DOHH2 (cell line): ENCODE data around the gene SH2B2.

Experiments
- H3F3A ChIP-seq: fragments of 200-600 bp; sonication (generic), shearing (Covaris generic); 2 replicates; pipeline ENCODE4 v1.6.0; 2016; ENCODE audit warnings: antibody characterized with exemption, mild to moderate bottlenecking; ENCODE audit not compliant: control insufficient read depth, insufficient read depth
- H3K27ac ChIP-seq: fragments of 200-600 bp; sonication (generic); 2 replicates; pipeline ENCODE4 v1.5.1; 2014; ENCODE audit warnings: low read depth, mild to moderate bottlenecking, low read length, moderate library complexity
- H3K27me3 ChIP-seq: fragments of 200-600 bp; sonication (generic); 2 replicates; pipeline ENCODE4 v1.6.1; 2014; ENCODE audit warnings: mild to moderate bottlenecking, low read length, mixed read lengths; ENCODE audit not compliant: control insufficient read depth
- H3K36me3 ChIP-seq: fragments of 200-600 bp; sonication (generic); 2 replicates; pipeline ENCODE4 v1.6.1; 2014; ENCODE audit warnings: mild to moderate bottlenecking, low read length, moderate library complexity, mixed read lengths; ENCODE audit not compliant: control insufficient read depth
- H3K4me1 ChIP-seq: fragments of 200-600 bp; sonication (generic); 2 replicates; pipeline ENCODE4 v1.6.1; 2014; ENCODE audit warnings: mild to moderate bottlenecking, low read length, mixed read lengths; ENCODE audit not compliant: control insufficient read depth
- H3K4me2 ChIP-seq: fragments of 200-600 bp; sonication (generic); 2 replicates; pipeline ENCODE4 v1.6.0; 2014; ENCODE audit warnings: mild to moderate bottlenecking, low read length, moderate library complexity
- H3K4me3 ChIP-seq: fragments of 200-600 bp; sonication (generic); 2 replicates; pipeline ENCODE4 v1.5.1; 2014; ENCODE audit warnings: mild to moderate bottlenecking, low read length, mixed read lengths
- H3K79me2 ChIP-seq: fragments of 200-600 bp; sonication (generic); 2 replicates; pipeline ENCODE4 v1.6.1; 2014; ENCODE audit warnings: mild to moderate bottlenecking, low read length, mixed read lengths; ENCODE audit not compliant: control insufficient read depth
- H3K9me2 ChIP-seq: fragments of 200-600 bp; sonication (generic); replicated peaks from 2 replicates; pipeline ENCODE4 v1.6.1; 2014; ENCODE audit warnings: mild to moderate bottlenecking, low read length, mixed read lengths; ENCODE audit not compliant: control insufficient read depth
- H3K9me3 ChIP-seq: fragments of 200-600 bp; sonication (generic); 2 replicates; pipeline ENCODE4 v1.6.1; 2014; ENCODE audit warnings: antibody characterized with exemption, low read length, mixed read lengths; ENCODE audit not compliant: control insufficient read depth, insufficient read depth
- H4K20me1 ChIP-seq: fragments of 200-600 bp; sonication (generic); 2 replicates; pipeline ENCODE4 v1.6.0; 2014; ENCODE audit warnings: low read depth, mild to moderate bottlenecking, antibody characterized with exemption, low read length, moderate library complexity; ENCODE audit not compliant: control insufficient read depth, insufficient read depth
- EZH2phosphoT487 ChIP-seq: fragments of 200-600 bp; sonication (generic); IDR thresholded peaks from 2 replicates; pipeline ENCODE4 v1.6.1; 2017; ENCODE audit warnings: borderline replicate concordance, mild to moderate bottlenecking, antibody characterized with exemption, low read length, moderate library complexity, mixed read lengths
- TF ChIP-seq, protein P1 (sequence below): fragments of 200-600 bp; sonication (generic); IDR thresholded peaks from one replicate; pipeline ENCODE4 v1.5.1; 2014; ENCODE audit warnings: antibody characterized with exemption, mild to moderate bottlenecking, low read depth, low read length; ENCODE audit not compliant: poor library complexity, severe bottlenecking

Gene SH2B2

GRCh38 chr7:102286237-102287110, at the start of gene SH2B2:
Gene SH2B2 (plus strand): TSS chr7:102286868. CDS start chr7:102300551, 13,683 bp downstream.
- peaks cover 11% of the 10 kb centered on the region for H4K20me1 ChIP-seq
- peak within 1 kb of the TSS; percentile 96 for H3K4me2 ChIP-seq
- peak within 1 kb of the TSS; percentile 89 for H3K27ac ChIP-seq
- TF ChIP-seq, protein P1, sequence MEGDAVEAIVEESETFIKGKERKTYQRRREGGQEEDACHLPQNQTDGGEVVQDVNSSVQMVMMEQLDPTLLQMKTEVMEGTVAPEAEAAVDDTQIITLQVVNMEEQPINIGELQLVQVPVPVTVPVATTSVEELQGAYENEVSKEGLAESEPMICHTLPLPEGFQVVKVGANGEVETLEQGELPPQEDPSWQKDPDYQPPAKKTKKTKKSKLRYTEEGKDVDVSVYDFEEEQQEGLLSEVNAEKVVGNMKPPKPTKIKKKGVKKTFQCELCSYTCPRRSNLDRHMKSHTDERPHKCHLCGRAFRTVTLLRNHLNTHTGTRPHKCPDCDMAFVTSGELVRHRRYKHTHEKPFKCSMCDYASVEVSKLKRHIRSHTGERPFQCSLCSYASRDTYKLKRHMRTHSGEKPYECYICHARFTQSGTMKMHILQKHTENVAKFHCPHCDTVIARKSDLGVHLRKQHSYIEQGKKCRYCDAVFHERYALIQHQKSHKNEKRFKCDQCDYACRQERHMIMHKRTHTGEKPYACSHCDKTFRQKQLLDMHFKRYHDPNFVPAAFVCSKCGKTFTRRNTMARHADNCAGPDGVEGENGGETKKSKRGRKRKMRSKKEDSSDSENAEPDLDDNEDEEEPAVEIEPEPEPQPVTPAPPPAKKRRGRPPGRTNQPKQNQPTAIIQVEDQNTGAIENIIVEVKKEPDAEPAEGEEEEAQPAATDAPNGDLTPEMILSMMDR: no peak
- no peak for TF ChIP-seq EZH2phosphoT487
- H3K27me3 ChIP-seq: peaks cover 6% of the 10 kb centered on the region; the same call in 1 of the 2 replicates
- H3K9me2 ChIP-seq: no peaks in the 10 kb centered on the region
- H3K4me1 ChIP-seq: peaks cover 70% of the 10 kb centered on the region
- peaks cover 23% of the 10 kb centered on the region for H3K36me3 ChIP-seq
- H3K79me2 ChIP-seq: peaks cover 41% of the 10 kb centered on the region
- H3K4me3 ChIP-seq: peak within 1 kb of the TSS; percentile 82
- no peaks in the 10 kb centered on the region for H3K9me3 ChIP-seq
- H3F3A ChIP-seq: peaks cover 31% of the 10 kb centered on the region

DNA sequence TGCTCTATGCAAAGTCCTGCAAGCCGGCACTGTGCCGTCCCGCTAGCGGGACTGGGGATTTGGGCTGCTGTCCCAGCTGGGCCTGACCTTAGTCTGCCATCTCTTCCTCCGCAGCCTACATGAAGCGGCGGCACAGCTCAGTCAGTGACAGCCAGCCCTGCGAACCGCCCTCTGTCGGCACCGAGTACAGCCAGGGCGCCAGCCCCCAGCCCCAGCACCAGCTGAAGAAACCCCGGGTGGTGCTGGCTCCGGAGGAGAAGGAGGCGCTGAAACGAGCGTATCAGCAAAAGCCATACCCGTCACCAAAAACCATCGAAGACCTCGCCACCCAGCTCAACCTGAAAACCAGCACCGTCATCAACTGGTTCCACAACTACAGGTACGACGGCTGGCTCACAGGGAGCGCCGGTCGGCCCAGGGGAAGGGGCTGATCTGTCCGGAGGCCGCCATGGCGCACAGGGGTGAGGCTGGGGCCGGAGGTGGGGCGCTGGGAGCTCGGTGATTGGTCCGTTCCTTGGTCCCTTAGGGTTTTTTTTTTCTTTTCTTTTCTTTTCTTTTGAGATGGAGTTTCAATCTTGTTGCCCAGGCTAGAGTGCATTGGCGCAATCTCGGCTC, 47.4 kb upstream of the SH2B2 start:
- no peak overlapping the region for H3K4me3 ChIP-seq
- TF ChIP-seq EZH2phosphoT487: no peak
- TF ChIP-seq, protein P1: no peak
- H3K27me3 ChIP-seq: no peaks in the 10 kb centered on the region
- H3K4me2 ChIP-seq: peak overlapping the region; percentile 7; the same call in 1 of the 2 replicates
- no peaks in the 10 kb centered on the region for H3K9me3 ChIP-seq
- peaks cover 78% of the 10 kb centered on the region for H3K36me3 ChIP-seq
- no peak overlapping the region for H3K27ac ChIP-seq
- H3K4me1 ChIP-seq: peaks cover 16% of the 10 kb centered on the region
- H4K20me1 ChIP-seq: no peaks in the 10 kb centered on the region
- no peaks in the 10 kb centered on the region for H3K9me2 ChIP-seq
- no peaks in the 10 kb centered on the region for H3K79me2 ChIP-seq
- H3F3A ChIP-seq: no peaks in the 10 kb centered on the region

DNA sequence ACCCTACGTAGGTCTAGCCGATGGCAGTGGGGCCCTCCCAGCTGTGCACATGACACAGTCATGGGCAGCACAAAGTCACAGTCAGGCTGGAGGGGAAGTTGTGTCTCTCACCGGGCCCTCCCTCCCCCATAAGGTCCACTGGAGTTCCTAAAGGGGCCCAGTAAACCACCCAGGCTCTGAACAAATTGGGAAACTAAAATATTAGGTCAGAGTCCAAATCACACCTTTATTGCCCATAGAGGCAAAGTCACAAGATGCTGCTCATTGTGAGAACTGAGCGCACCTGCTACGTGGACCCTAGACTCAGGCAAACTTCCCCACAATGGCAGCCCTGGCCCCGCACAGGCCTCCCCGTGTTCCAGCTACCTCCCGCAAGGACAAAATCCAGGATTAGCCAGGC, 45.2 kb upstream of the SH2B2 start:
- Histone ChIP-seq H3K9me3 (no peaks in the 10 kb centered on the region), H3K4me3 (no peak overlapping the region), H3K9me2 (no peaks in the 10 kb centered on the region), H3K4me2 (no peak overlapping the region), H3K79me2 (no peaks in the 10 kb centered on the region), H4K20me1 (no peaks in the 10 kb centered on the region), H3K4me1 (peaks cover 16% of the 10 kb centered on the region), H3K27ac (no peak overlapping the region), H3K27me3 (no peaks in the 10 kb centered on the region), H3K36me3 (peaks cover 77% of the 10 kb centered on the region), H3F3A (no peaks in the 10 kb centered on the region)
- TF ChIP-seq, protein P1: no peak
- no peak for TF ChIP-seq EZH2phosphoT487
